HFF-Myc (cell line): Measurements from ENCODE around the gene CAST.

Source experiments
- DNase-seq: peaks from one replicate; pipeline ENCODE4 v3.0.0-alpha.2; 2011; ENCODE audit warnings: low read depth; ENCODE audit errors: extremely low read depth
- H3K4me3 ChIP-seq: replicated peaks from 2 replicates; pipeline ENCODE4 v1.5.1; 2011; ENCODE audit warnings: low read depth, mild to moderate bottlenecking, control low read depth, low read length
- TF ChIP-seq, protein P1 (sequence below): IDR thresholded peaks from 2 replicates; pipeline ENCODE4 v1.5.1; 2012; ENCODE audit warnings: mild to moderate bottlenecking, low read depth, low read length, control low read depth; ENCODE audit errors: missing control alignments

CAST gene

DNA sequence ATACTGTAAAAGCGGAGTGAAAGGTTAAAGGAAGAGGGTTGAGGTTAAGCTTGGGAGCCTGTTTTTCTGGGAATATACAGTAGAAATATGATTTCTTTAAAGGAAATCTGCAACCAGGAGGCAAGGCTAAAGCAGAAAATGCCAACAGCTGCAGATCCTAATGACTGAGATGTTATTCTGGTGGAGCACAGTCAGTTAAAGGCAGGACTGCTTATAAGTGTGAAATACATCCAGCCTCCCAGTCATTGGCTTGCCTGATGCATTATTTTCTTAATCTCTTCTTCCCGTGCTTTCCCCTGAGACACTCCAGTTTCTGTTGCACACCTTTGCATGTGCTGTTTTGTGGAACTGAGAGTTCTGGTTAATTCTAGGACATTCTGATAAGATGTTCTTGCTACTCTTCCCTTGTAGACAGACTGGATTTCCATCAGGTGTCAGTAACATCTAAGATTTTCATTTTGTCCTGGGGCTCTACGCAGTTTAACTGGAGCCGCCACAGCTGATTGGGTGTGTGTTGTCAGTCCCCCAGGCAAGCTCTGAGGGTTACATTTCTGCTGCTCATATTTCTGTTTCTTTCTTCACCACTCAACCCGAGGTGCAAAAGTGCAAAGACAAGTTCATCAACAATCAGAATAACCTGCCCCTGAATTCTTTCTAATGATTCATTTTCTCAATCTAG, 44.4 kb downstream of the CAST start:
- DNase-seq, result no peak
- TF ChIP-seq, protein P1, sequence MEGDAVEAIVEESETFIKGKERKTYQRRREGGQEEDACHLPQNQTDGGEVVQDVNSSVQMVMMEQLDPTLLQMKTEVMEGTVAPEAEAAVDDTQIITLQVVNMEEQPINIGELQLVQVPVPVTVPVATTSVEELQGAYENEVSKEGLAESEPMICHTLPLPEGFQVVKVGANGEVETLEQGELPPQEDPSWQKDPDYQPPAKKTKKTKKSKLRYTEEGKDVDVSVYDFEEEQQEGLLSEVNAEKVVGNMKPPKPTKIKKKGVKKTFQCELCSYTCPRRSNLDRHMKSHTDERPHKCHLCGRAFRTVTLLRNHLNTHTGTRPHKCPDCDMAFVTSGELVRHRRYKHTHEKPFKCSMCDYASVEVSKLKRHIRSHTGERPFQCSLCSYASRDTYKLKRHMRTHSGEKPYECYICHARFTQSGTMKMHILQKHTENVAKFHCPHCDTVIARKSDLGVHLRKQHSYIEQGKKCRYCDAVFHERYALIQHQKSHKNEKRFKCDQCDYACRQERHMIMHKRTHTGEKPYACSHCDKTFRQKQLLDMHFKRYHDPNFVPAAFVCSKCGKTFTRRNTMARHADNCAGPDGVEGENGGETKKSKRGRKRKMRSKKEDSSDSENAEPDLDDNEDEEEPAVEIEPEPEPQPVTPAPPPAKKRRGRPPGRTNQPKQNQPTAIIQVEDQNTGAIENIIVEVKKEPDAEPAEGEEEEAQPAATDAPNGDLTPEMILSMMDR, result no peak
- no peak overlapping the region for H3K4me3 ChIP-seq

DNA sequence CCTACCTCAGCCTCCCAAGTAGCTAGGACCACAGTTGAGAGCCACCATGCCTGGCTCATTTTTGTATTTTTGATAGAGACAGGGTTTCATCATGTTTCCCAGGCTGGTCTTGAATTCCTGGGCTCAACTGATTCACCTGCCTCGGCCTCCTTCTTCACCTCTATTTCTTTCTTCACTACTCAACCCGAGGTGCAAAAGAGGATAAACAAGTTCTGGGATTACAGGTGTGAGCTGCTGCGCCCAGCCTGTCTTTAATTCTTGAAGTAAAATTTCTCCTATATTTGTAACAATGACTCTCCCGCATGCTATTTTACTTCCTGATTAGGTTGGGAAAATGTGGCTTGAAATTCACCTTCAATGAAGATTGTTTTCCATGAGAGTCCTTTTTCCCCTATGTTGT, 46.4 kb downstream of the CAST start:
- DNase-seq, result no peak
- no peak overlapping the region for H3K4me3 ChIP-seq
- TF ChIP-seq, protein P1, result no peak

DNA sequence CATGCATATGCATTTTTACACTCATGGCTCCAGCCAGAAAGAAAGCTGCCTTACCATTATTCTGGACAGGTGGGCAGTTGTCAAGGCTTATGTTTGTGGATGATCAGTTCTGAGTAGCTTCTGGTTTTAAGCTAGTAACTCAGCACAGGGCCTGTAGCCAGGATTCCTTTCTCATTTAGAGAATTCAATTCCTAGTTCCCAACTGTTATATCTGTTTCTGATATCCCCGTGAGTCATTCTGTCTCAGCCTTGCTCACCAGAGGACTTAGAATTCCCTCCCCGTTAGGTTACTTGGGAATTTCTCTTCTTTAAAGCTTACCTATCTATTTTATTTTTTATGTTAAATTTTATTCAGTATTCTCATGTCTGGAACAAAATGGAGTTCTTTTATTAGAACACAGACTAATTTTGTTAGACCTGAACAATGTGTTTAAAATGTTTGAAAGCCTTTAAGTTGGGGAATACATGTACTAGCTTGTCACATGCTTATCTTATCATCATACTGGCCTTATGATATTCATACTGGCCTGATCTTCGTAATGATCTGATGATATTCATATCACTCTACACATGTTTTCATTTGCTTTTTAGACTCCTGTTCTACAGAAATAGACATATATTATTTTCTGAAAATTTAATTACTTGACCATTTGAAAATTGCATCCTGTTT, 47.1 kb downstream of the CAST start:
- TF ChIP-seq, protein P1, result no peak
- no peak overlapping the region for H3K4me3 ChIP-seq
- DNase-seq, result no peak

DNA sequence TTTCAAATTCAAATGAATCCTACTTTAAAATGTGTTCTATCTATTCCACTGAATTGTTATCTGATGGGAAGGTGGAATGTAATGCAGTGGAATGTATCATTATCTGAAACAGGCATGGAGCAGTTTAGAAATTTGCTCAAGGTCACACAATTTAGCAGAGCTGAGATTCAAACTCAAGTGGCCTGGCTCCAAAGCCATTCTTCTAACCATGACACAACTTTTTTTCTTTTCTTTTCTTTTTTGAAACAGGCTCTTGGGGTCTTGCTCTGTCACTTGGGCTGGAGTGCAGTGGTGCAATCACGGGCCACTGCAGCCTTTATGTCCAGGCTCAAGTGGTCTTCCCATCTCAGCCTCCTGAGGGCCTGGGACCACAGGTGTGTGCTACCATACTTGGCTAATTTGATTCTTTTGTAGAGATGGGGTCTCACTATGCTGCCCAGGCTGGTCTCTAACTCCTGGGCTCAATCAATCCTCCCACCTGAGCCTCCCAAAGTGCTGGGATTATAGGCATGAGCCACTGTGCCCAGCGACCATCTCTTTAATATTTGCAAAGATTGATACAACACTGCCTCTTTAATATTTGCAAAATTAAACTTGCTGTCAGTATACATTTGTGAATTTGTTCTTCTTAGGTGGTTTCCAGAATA, 50.0 kb downstream of the CAST start:
- DNase-seq, result no peak
- no peak overlapping the region for H3K4me3 ChIP-seq
- TF ChIP-seq, protein P1, result no peak

DNA sequence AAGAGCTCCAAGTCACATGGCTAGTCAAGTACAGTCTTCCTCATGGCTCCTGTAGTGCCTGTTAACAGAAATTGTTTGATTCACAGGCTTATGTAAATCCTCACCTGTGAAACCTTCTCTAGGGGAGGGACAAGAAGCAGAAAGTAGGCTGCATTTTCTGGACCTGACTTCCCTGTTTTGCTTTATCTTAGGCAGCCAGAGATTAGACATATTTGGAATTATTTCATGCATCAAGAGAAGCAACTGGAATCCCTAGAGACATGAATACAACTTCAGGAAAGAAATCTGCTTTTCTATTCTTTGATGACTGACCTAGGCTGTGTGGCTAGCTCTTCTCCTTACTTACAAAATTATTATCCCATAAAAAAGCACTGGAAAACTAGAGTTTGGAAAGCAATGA, 52.3 kb downstream of the CAST start:
- no peak for DNase-seq
- TF ChIP-seq, protein P1, result no peak
- H3K4me3 ChIP-seq, result no peak overlapping the region

DNA sequence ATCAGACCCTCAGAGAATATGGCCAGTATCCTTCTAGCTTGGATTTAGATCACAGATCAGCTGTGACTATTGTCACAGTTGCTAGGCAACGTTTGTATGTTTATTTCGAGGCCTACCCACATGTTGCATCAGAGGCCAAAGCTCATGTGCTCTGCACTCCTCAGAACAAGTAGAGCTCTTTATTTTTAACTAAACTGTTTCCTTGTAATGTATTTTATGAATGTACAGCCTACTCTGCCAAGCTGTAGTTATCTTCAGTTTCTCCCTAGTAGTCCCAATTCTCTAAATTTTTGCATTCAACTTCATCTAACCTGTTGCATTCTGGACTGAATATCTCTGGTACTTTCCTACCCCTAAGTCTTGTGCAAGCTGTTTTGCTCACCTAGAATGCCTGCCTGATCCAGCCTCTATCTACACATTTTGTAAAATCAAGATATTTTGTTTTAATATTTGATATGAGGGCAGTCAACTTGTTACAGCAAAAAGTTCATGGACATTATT, 52.8 kb downstream of the CAST start:
- DNase-seq, result no peak
- TF ChIP-seq, protein P1, result no peak
- no peak overlapping the region for H3K4me3 ChIP-seq
